NK-92 treated with Interleukin-12 subunit alpha and Interleukin-12 subunit beta, amount 100 ng/mL, for 24 hours (cell line): ENCODE data around the gene YBEY.
A peak's percentile ranks its signal among the peaks of the same experiment; 100 is the strongest.
"Not testable (repeated sequence)": the region's sequence is repeated elsewhere in the genome, so short reads cannot be mapped to it uniquely, and the experiment has no call there.

Experiments
- DNase-seq: peaks from one replicate; lab custom pipeline; 2025; lab: John Stamatoyannopoulos, UW

Gene YBEY, protein sequence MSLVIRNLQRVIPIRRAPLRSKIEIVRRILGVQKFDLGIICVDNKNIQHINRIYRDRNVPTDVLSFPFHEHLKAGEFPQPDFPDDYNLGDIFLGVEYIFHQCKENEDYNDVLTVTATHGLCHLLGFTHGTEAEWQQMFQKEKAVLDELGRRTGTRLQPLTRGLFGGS

DNA sequence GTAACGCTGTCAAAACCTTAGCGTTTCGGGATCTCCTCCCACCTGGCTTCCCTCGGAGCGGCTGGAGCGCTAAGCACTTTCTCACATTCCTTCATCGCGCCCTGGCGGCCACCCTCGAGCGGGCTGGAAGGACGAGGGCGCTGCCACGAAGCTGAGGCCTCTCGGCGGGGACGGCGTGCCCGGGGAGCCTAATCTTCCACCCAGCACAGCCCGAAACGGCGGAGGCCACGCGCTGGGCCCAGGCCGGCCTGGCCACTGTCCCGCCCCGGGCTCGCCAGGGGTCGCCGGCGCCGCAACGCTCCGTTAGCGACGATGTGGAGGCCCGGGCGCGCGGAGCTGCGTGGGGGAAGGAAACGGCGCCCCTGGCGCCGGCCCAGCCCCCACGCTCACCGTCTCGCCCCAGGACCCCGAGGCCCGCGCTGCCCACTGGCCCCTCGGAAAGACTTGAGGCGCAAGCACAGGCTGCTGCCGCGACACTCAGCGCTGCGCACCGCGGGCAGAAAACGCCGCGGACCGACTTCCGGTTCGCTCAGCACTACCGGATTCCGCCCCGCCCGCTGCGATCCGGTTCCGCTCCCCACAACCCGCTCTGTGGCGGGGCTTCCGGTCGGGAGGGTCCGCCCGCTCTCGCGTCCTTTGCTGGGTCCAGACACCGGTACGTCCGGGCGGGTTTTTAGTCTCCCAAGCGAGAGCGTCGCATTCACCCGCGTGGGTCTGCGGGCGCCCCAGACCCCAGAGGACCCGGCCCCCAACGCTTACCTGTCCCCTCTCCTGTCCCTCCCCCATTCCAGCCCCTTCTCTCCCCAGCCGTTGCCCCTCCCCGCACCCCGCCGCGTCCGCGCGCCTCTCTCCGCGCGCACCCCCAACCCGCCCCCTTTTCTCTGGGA lies at the start of gene YBEY:
Gene YBEY, plus strand, starts transcription at position 582 of the 887 bp plus-strand sequence. CDS start 572 bp downstream, outside the sequence.
- DNase-seq = peak; percentile 84

DNA sequence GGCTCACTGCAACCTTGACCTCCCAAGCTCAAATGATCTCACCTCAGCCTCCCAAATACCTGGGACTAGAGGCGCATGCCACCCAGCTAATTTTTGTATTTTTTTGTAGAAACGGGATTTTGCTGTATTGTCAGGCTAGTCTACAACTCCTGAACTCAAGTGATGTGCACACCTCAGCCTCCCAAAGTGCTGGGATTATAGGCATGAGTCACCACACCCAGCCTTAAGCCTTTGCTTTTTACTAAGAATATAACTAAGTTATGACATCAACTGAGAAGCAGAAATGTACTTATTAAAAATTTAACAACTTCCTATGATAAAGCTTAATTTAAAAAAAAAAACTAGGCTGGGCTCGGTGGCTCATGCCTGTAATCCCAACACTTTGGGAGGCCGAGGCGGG lies 48.7 kb upstream of the YBEY start:
- DNase-seq = no peak

DNA sequence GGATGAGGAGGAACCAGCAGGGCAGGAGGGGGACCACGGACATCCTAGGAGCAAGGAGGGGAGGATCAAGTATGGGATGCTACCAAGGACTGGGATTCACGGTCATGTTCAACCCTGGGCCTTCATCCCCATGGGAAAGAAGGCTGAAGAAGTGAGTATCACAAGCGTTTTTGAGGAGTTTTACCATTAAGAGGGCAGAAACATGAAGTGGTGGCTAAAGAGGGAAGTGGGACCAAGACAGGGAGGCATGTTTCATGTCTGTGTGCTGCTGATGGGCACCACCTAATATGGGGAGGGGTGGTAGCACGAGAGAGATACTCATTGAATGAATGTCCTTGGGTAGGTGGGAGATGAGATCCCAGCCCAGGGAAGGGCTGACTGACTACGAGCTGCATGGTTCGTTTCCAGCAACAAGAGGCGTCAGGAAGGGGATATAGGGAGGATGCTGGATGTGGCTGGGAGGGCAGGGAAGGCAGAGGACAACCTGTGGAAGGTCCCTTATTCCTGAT lies 46.3 kb upstream of the YBEY start:
- no peak for DNase-seq

DNA sequence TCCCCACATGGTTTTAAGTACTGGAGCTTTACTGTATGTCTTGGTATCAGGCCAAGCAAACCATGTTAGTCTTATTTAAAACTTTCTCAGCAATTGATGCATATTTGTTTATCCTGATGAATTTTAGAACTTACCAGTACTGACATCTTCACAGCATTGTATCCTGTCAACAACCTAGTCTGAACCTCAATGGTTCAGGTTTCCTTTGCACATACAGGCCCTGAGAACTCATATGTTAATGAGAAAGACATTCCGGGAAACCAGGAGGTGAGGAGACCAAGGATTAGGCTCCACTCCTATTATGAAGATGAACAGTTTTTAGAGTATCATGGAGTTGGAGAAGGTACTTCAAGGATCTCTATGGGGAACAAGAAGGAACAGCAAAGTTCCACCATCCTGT lies 44.6 kb upstream of the YBEY start:
- not testable (repeated sequence) for DNase-seq

DNA sequence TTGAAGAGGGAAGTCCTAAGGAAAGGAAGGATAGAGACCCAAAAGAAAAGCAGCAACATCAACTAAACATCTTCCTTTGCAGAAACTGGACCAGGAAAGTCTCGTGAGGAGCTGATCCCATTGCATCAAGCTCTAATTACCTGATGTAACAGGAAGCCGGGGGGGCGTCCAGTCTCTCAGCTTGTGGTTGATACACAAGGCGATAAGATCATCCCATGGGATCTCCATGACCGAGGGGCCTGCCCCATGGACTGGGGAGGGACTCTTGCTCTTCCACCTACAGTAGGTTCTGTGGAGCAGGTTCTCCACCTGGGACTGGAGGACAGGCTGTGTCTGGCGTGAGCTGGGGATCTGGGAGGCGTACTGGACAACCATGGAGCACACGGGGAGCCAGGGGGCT lies 42.8 kb upstream of the YBEY start:
- DNase-seq = no peak

DNA sequence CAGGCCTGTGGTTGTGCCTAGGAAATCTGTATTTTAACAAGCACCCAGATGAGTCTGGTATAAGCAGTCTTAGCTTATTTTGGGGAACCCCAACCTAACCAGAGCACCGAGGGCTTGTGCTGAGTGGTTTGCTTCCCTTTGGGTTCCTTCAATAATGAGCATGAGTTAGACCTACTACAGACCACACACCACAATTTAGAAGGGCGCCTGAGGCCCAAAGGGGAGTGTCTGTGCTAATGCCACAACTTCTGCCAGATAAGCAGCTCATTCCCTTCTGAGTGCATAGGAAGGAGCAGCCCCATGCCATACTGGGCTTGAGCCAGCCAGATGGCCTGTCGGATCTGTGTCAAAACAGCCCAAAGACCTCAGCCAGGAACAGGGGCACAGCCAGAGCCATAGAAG lies 42.2 kb upstream of the YBEY start:
- DNase-seq = no peak

DNA sequence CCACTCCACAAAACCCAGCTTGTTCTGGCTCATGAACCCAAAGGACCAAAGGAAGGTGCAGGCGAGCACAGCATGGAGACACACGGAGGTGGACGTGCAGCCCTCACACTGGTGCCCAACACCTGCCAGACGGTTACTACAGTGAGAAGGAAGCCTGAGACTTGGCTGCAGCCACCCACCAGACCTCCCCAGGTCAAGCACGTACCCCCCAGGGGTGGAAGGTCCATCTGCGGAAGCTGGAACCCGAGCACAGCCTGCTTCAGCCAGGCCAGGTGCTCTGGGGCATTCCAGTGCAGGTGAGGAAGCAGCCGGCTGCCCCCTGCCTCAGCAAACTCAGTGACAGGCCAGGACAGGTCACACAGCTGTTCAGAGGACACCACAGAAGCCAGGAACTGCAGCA lies 41.5 kb upstream of the YBEY start:
- no peak for DNase-seq

DNA sequence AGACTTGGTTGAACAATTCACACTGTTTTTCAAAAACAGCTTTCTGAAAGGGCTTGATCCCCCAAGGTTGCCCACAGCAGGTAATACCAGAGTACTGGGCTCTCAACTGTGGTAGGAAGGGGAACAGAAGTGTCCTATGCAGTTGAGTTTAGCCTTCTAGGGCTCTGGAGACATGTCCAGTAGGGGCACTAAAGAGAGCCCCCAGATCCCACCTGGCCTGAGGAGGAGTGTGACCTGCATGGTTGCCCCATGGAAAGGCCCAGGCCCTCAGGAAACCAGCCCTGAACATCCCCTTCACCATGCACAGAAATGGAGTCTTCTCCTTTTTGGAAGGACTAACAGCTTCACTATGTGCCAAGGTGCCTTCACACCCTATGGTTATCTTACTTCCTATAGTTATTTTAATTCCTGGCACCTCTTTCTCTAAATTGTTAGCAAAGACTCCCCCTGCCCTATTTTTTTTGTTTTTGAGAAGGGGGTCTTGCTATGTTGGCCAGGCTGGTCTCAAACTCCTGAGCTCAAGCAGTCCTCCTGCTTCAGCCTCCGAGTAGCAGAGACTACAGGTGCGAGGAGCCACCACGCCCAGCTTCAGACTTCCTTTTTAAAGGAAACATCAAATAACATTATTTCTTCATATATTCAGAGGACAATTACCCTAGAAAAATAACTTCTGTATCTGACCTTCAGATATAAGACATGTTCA lies 40.8 kb upstream of the YBEY start:
- DNase-seq = no peak

DNA sequence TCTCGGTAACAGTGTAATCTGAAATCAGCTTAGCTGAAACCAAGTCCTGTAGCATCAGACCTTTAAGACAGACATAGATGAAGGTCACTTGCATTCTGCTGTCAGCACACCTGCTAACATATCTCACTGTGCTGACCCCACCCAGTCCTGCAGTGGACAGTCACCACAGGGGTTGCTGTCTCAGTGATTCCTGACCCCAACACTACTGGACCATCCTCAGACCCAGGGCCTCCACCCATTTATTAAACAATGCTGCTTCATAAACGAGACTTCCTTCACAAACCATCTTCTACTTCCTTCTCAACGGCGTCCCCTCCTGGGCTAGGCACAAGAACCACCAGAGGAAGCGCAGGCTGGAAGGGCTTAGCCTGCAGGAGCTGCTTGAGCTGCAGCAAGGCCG lies 39.8 kb upstream of the YBEY start:
- DNase-seq = no peak

DNA sequence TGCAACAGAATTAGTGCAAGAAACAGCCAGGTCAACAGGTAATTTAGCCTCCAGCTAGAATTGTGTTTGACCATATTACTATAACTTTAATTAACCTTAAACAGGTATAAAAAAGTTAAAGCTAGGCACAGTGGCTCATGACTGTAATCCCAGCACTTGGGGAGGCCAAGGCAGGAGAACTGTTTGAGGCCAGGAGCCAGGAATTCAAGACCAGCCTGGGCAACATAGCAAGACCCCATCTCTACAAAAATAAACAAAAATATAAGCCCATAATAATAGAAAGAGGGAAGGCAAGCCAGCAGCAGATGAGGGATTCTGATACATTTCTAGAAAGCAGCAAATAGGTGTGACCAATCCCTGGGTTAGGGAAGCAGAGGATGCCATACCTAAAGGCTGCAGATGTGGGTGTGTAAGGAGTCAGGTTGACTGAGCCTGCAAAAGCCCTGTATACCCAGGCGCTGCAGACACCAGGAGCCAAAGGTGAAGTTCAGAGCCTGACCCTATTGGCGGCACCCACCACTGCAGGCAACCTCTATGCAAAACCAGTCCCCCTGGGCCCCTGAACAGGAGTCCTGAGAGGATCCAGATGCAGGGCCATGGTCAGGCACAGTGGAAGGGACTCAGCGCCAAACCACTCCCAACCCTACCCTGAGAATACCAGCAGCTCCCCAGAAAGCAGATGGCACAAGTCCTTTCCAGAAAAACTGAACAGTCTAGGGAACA lies 38.3 kb upstream of the YBEY start:
- no peak for DNase-seq

DNA sequence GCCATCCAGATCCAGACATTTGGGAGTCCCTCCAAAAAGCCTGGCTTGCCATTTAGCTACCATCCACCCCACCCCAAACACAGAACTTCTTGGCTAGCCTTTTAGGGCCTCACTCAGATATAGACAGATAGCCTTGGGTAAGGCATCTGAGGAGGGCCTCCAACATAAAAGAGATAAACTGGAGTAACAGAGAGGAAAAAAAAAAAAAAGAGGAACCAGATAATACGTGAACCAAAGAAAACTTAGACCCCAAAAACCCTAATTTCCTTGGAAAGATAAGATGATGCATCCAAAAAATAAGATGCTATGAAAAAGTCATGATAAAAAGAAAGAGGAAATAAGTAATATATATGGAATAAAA lies 37.7 kb upstream of the YBEY start:
- no peak for DNase-seq

DNA sequence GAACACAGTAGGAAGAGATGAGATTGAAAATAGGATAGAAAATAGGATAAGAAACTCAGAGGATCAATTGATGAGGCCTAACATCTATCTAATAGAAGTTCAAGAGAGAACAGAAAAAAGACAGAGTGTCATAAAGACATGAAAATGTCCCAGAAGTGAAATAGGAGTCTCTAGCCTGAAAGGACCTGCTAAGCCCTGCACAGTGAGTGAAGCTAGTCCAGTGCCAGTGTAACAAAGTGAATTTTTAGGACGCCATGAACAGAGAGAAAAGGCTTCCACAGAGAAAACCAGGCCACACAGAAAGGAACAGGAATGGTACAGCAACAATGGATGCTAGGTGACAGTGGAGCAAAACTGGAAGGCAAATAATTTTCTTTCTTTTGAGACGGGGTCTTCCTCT lies 37.3 kb upstream of the YBEY start:
- DNase-seq = no peak

DNA sequence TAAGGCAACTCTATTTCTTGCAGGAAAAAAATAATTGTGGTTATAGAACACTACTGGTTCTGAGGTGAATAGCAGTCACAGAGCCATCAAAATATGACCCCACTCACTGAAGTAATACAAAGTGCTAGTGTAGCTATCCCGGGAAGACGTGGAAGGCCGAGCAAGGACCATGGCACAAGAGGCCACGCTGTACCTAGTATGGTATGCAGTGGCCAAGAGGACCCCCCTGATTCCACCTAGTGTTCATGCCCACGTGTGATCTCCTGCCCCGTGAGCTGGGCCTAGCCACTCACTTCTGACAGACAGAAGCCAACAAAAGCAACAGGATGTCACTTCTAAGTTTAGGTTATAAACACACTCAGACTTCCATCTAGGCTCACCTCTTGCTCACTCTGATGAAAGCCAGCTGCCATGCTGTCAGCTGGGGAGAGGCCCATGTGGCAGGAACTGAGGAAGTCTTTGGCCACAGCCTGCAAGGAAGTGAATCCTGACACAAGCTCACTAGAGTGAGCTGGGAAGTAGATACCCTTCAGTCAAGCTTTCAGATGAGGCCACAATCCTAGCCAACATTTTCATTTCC lies 35.9 kb upstream of the YBEY start:
- no peak for DNase-seq

DNA sequence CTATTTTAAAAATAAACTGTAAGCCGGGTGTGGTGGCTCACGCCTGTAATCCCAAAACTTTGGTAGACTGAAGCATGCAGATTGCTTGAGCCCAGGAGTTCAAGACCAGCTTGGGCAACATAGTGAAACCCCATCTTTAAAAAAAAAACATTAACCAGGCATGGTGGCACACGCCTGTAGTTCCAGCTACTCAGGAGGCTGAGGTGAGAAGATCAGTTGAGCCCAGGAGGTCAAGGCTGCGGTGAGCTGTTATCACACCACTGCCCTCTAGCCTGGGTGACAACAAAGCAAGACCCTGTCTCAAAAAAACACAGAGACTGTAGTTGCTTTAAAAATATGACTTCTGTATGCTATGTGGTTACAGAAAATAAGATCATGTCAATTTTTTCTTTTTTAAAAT lies 33.3 kb upstream of the YBEY start:
- DNase-seq = no peak

DNA sequence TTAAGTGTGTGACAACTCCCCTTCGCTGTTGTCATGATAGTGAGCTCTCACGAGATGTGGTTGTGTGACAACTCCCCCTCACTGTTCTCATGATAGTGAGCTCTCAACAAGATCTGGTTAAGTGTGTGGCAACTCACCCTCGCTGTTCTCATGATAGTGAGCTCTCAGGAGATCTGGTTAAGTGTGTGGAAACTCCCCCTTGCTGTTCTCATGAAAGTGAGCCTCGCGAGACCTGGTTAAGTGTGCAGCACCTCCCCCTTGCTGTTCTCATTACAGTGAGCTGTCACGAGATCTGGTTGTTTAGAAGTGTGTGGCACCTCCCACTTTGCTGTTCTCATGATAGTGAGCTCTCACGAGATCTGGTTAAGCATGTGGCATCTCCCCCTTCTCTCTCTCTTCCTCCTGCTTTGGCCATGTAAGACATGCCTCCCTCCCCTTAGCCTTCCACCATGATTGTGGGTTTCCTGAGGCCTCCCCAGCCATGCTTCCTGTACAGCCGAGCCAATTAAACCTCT lies 32.5 kb upstream of the YBEY start:
- DNase-seq = no peak

DNA sequence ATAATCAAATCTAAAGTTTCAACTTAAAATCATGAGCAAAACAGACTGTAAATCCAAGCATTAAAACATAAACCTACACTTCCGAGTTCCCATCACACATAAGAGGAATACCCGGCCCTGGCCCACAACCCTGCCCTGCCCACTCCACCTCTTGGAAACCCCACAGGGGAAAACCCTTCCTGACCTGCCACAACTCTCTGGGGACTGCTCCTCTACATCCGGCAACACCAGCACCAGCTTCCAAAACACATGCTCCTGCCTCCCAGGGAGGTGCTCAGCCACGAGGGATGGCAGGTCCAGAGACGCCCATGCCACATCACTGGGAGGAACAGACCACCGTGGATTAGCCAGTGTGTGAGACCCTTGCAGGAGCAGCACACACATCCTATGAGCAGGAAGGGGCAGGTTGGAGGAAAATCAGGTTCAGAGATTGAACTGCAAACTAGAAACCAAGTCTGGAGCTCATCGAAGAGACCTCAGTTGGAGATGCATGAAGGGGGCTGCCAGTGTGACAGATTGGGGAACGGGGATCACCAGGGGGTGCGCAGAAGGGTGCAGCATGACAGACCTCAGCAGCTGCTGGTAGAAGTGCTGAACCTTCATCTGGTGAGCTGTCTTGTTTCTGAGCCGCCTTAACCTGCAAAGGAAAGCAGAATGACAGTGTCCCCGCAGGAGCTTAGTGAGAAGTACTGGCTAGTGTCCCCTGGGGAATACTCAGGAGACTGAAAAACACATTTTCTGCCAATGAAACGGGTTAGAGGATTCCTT lies 31.8 kb upstream of the YBEY start:
- no peak for DNase-seq

DNA sequence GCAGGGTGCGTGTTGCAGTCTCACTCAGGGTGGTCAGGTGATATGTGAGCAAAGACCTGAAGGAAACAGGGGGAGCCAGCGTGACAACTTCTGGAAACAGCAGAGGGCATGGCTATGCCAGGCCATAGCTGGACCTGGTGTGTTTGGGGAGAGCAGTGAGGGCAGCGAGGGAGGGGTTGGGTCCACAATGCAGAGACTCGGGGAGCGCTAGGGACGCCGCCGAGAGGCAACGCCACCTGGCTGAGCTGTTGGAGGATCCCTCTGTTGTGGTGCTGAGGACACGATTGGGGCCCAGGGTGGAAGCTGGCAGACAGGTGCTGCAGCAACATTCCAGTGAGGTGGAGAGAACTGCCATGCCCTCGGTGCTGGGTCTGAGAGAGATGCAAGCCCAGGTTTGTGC lies 31.0 kb upstream of the YBEY start:
- no peak for DNase-seq

DNA sequence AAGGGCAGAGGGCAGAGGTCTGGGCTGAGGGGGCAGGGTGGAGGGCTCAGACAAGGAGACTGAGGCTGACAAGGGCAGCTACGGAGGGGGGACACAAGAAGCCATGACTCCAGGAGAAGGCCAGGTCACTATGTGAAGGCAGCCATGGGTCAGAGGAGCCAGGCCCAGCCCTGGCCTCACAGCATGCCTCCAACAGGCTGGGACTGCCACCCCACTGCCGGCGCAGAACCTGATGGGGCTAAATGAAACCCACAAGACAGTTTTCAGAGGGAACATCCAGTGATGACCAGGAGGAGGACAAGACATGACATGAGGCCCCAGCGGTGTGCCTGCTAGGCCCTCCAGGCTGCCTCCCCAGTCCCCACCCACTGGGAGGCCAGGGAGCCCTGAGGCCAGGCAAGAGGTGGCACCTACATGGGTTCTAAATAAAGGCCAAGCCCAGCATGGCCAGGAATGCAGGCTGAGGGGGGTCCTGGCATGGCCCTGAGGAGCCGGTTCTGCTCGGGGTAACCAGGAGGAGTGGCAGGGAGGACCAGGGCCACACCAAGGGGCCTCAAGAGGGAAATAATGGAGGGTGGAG lies 30.3 kb upstream of the YBEY start:
- DNase-seq = no peak

DNA sequence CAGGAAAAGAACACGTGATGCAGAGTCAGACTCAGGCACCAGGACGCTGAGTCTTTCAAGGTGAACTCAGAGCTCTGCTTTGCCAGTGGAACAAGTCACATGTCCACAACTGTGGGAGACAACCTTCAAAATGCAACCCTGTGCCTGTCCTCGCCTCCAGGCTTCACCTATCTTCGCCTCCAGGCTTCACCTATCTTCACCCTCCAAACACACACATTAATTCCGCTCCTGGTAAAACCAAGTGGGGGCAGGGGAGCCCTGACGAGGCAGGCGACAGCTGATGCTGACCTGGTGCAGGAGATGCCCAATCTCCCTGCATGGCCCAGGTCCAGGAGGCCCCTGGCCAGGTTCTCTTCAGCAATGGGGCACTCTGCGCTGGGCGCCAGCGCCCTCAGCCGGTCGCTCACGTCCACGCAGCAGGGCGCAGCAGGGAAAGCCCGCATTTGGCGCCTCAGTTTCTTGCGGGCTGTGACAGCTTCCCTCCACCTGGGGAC lies 29.6 kb upstream of the YBEY start:
- DNase-seq = no peak

DNA sequence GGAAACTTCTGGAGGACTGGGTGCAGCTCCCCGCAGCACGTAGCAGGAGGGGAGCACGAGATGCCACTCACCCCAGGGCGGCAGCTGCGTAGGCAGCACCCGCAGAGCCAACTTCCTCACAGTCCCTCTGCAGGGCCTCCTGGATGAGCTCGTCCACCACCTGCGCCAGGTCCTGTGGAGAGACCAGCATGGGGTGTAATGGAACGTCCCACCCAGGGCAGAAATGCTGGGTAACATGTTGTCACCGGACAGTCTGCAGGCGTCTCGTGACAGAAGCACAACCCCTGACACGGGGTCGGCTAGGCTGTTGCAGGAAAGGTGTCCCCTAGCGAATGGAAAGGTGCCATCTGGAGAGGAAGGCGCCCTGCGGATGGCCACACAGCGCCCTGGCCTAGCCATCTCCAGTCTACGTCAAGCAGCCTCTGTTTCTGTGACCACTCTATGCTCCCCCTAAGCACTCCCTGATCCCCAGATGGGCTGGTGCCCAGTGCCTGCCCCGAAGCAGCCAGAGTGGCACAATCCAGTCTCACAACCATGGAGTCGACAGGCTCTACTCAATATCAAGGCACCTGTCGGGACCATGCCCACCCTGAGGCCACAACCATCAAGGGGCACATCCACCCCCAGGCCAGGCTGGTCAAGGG lies 22.0 kb upstream of the YBEY start:
- no peak for DNase-seq
